ELF-1 (cell line): Measurements from ENCODE around the gene VAPA.

Experiments
- DNase-seq: peaks from one replicate; pipeline ENCODE4 v3.0.0-alpha.2; 2016; ENCODE audit warnings: low read depth, low spot score

Gene VAPA

GRCh38 chr18:9973470-9973869, 59.7 kb downstream of the VAPA start:
- no peak for DNase-seq

GRCh38 chr18:9974279-9974915, 60.6 kb downstream of the VAPA start:
- no peak for DNase-seq

GRCh38 chr18:9975658-9976057, 61.8 kb downstream of the VAPA start:
- no peak for DNase-seq

GRCh38 chr18:9982711-9983110, 68.9 kb downstream of the VAPA start:
- no peak for DNase-seq

- no peak for DNase-seq
Observed at GRCh38 chr18:9984080-9984479, 70.3 kb downstream of the VAPA start.

GRCh38 chr18:9985641-9986040, 71.8 kb downstream of the VAPA start:
- peak; percentile 34 for DNase-seq

GRCh38 chr18:9986156-9986930, 72.5 kb downstream of the VAPA start:
- DNase-seq, result no peak

- no peak for DNase-seq
Observed at GRCh38 chr18:9987345-9987744, 73.5 kb downstream of the VAPA start.

- DNase-seq, result no peak
Observed at GRCh38 chr18:9987931-9988330, 74.1 kb downstream of the VAPA start.

- no peak for DNase-seq
Observed at GRCh38 chr18:9988665-9989064, 74.8 kb downstream of the VAPA start.

- no peak for DNase-seq
Observed at GRCh38 chr18:9989481-9989880, 75.7 kb downstream of the VAPA start.

GRCh38 chr18:9991011-9992000, 77.5 kb downstream of the VAPA start:
- DNase-seq, result no peak

- no peak for DNase-seq
Observed at GRCh38 chr18:9992300-9992972, 78.6 kb downstream of the VAPA start.

- DNase-seq, result no peak
Observed at GRCh38 chr18:9992973-9993520, 79.2 kb downstream of the VAPA start.

GRCh38 chr18:9993521-9994025, 79.8 kb downstream of the VAPA start:
- no peak for DNase-seq

GRCh38 chr18:9994026-9994570, 80.3 kb downstream of the VAPA start:
- DNase-seq, result no peak

- no peak for DNase-seq
Observed at GRCh38 chr18:9994701-9995235, 81.0 kb downstream of the VAPA start.

GRCh38 chr18:9995631-9996030, 81.8 kb downstream of the VAPA start:
- no peak for DNase-seq

GRCh38 chr18:9996094-9996493, 82.3 kb downstream of the VAPA start:
- DNase-seq, result no peak

- DNase-seq, result no peak
Observed at GRCh38 chr18:9997711-9998110, 83.9 kb downstream of the VAPA start.
